Duodenal mucosa (tissue), 2 donors: ENCODE measurements around the gene AATF.

Experiments used
- H3K27ac ChIP-seq: one replicate; pipeline ENCODE4 v1.7.0; 2013; ENCODE audit warnings: low read depth, low read length
- H3K27me3 ChIP-seq, 2 donors: one replicate each; pipeline ENCODE4 v1.7.0; 2013; ENCODE audit warnings: low read length in 2 of 2, control low read depth in 1 of 2; ENCODE audit not compliant: insufficient read depth in 2 of 2, control insufficient read depth in 1 of 2
- H3K36me3 ChIP-seq, 2 donors: one replicate each; pipeline ENCODE4 v1.7.0; 2013; ENCODE audit warnings: low read length in 2 of 2, control low read depth in 1 of 2; ENCODE audit not compliant: insufficient read depth in 2 of 2, control insufficient read depth in 1 of 2
- H3K4me1 ChIP-seq, 2 donors: one replicate each; pipeline ENCODE4 v1.7.0; 2013; ENCODE audit warnings: low read length in 2 of 2, control low read depth in 1 of 2; ENCODE audit not compliant: insufficient read depth in 2 of 2, control insufficient read depth in 1 of 2
- H3K4me3 ChIP-seq, 2 donors: one replicate each; pipeline ENCODE4 v1.7.0; 2013; ENCODE audit warnings: low read length in 2 of 2, low read depth in 1 of 2
- H3K9ac ChIP-seq, 2 donors: one replicate each; pipeline ENCODE4 v1.7.0; 2013; ENCODE audit warnings: low read length in 2 of 2, low read depth in 1 of 2
- H3K9me3 ChIP-seq, 2 donors: one replicate each; pipeline ENCODE4 v1.7.0; 2013; ENCODE audit warnings: low read length in 2 of 2, control low read depth in 1 of 2; ENCODE audit not compliant: control insufficient read depth in 1 of 2

Gene AATF

GRCh38 chr17:36948717-36949460, at the start of gene AATF:
Gene AATF, plus strand, starts transcription at chr17:36948954. Its CDS starts 172 bp downstream, at chr17:36949126.
- Histone ChIP-seq H3K9ac (peak within 1 kb of the TSS; percentile 89 to 97), H3K4me1 (peaks cover 24 to 30% of the 10 kb centered on the region in 2 donors), H3K4me3 (peak within 1 kb of the TSS; percentile 72 to 74), H3K27me3 (peaks cover 40 to 43% of the 10 kb centered on the region in 2 donors), H3K36me3 (peaks cover 18 to 27% of the 10 kb centered on the region in 2 donors), H3K27ac (peak within 1 kb of the TSS; percentile 92), H3K9me3 (no peaks in the 10 kb centered on the region)

DNA sequence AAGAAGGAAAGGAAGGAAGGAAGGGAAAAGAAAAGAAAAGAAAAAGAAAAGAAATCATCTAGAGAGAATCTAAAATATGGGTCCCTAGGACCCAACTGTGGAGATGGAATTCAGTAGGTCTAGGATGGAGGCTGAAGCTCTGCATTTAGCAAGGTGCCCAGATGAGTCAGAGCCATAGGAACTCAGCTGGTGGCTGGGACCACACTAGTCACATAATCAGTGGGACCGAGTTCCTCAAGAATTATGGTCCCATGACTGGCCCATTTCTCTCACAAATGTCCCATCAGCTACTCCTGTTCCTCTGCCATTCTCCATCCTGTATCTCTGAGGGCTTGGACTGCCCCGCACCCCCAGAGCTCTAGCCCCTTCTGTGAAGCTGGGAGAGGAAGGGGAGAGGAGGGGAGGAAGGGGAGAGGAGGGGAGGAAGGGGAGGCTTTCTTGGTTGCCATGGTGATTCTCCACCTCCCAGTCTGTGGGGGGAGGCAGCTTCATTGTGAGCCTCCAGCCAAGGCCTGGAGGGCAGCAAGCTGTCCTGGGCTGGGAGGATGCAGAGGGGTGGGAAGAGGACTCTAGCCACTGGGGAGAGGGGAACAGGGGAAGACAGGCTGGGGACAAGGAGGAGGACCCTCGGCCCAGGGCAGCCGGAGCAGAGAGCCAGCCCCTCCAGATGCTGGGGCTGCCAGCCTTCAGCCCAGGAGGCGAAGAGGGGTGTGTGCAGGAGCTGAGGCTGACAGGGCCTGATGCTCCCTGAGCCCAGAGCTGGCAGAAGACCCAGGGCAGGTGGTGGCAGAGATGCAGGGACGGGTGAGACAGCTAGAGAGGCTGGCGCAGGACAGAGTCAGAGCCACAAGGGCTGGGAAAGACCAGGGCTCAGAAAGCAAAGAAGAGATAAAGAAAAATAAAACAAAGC, 49.2 kb upstream of the AATF start:
- H3K9ac ChIP-seq, result no peak overlapping the region
- H3K4me3 ChIP-seq, result no peak overlapping the region
- H3K27ac ChIP-seq, result no peak overlapping the region
- H3K9me3 ChIP-seq, result no peaks in the 10 kb centered on the region
- no peaks in the 10 kb centered on the region for H3K36me3 ChIP-seq
- H3K4me1 ChIP-seq, result no peaks in the 10 kb centered on the region
- no peaks in the 10 kb centered on the region for H3K27me3 ChIP-seq

DNA sequence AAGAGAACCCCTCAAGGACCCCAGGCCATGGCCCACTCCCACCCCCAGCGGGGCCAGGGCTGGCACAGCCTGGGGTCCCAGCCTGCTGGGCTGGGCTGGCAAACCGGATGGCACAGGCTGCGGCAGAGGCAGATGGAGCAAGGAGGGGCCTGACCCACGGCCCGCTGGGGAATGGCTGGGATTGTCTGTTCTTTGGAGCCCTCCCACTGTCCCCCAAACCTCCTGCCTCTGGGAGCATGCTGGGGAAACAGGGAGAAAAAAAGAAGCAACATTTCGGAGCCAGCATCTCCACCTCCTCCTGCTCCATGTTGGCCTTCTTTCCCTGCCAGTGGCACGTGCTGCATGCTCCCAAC, 48.6 kb upstream of the AATF start:
- Histone ChIP-seq H3K9me3 (no peaks in the 10 kb centered on the region), H3K9ac (no peak overlapping the region), H3K4me3 (no peak overlapping the region), H3K27me3 (no peaks in the 10 kb centered on the region), H3K4me1 (no peaks in the 10 kb centered on the region), H3K27ac (no peak overlapping the region), H3K36me3 (no peaks in the 10 kb centered on the region)

DNA sequence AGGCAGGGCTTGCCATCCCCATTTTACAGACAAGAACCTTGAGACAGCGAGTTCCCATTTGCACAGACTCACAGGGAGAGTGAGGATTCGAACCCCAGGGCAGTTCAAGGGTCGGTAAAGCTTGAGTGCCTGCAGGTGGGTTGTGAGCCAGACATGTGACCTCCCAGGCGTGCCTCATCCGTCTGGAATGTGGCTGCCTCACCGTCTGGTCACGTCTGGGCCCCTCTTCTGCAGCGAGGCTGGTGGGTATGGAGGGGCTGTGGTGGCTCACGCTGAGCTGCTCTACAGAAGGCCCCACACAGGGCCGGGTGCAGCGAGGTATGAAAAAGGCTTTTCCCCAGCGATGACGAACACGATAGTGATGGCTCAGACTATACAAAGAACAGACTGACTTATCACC, 47.2 kb upstream of the AATF start:
- Histone ChIP-seq H3K27me3 (no peaks in the 10 kb centered on the region), H3K36me3 (no peaks in the 10 kb centered on the region), H3K4me1 (no peaks in the 10 kb centered on the region), H3K9ac (no peak overlapping the region), H3K9me3 (no peaks in the 10 kb centered on the region), H3K27ac (no peak overlapping the region), H3K4me3 (no peak overlapping the region)

- no peak overlapping the region for H3K27ac ChIP-seq
- H3K27me3 ChIP-seq, result peaks cover 12 to 17% of the 10 kb centered on the region in 2 donors
- no peak overlapping the region for H3K9ac ChIP-seq
- H3K36me3 ChIP-seq, result no peaks in the 10 kb centered on the region
- H3K9me3 ChIP-seq, result no peaks in the 10 kb centered on the region
- H3K4me1 ChIP-seq, result no peaks in the 10 kb centered on the region
- H3K4me3 ChIP-seq, result no peak overlapping the region
Measured at GRCh38 chr17:36907407-36907806, 41.3 kb upstream of the AATF start.

GRCh38 chr17:36910513-36910912, 38.2 kb upstream of the AATF start:
- Histone ChIP-seq H3K36me3 (no peaks in the 10 kb centered on the region), H3K27ac (no peak overlapping the region), H3K9me3 (no peaks in the 10 kb centered on the region), H3K4me3 (no peak overlapping the region), H3K27me3 (peaks cover 17% of the 10 kb centered on the region in 2 donors), H3K4me1 (no peaks in the 10 kb centered on the region), H3K9ac (no peak overlapping the region)

- H3K9me3 ChIP-seq, result no peaks in the 10 kb centered on the region
- no peak overlapping the region for H3K27ac ChIP-seq
- no peaks in the 10 kb centered on the region for H3K4me1 ChIP-seq
- H3K4me3 ChIP-seq, result no peak overlapping the region
- no peaks in the 10 kb centered on the region for H3K36me3 ChIP-seq
- no peak overlapping the region for H3K9ac ChIP-seq
- H3K27me3 ChIP-seq, result peaks cover 17% of the 10 kb centered on the region in 2 donors
Measured at GRCh38 chr17:36911001-36911400, 37.8 kb upstream of the AATF start.

DNA sequence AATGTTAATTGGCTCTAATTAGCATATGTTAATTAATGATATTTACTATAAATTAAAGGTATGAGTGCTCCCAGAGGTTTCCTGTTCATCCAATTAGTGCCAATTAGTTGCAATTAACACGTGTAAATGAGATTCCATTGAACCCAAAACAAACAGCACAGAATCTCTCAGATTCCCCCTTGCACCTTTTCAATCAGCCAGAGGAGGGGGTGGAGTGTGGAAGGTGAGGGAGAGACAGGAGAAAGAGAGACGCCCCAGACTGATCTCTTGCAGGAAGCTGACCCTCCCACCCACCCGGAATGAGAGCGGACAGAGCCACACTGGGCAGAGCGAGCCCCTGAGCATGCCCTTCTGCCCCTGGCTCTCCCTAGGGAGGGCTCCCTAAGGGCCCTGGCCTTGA, 35.6 kb upstream of the AATF start:
- H3K4me1 ChIP-seq, result no peaks in the 10 kb centered on the region
- no peaks in the 10 kb centered on the region for H3K36me3 ChIP-seq
- H3K9ac ChIP-seq, result no peak overlapping the region
- H3K9me3 ChIP-seq, result no peaks in the 10 kb centered on the region
- peaks cover 12 to 17% of the 10 kb centered on the region in 2 donors for H3K27me3 ChIP-seq
- H3K27ac ChIP-seq, result no peak overlapping the region
- no peak overlapping the region for H3K4me3 ChIP-seq

- peaks cover 26 to 41% of the 10 kb centered on the region in 2 donors for H3K27me3 ChIP-seq
- no peaks in the 10 kb centered on the region for H3K4me1 ChIP-seq
- no peaks in the 10 kb centered on the region for H3K9me3 ChIP-seq
- no peak overlapping the region for H3K27ac ChIP-seq
- H3K36me3 ChIP-seq, result no peaks in the 10 kb centered on the region
- no peak overlapping the region for H3K9ac ChIP-seq
- no peak overlapping the region for H3K4me3 ChIP-seq
Measured at GRCh38 chr17:36918211-36918691, 30.5 kb upstream of the AATF start.

GRCh38 chr17:36919407-36919968, 29.3 kb upstream of the AATF start:
- Histone ChIP-seq H3K27ac (no peak overlapping the region), H3K4me1 (no peaks in the 10 kb centered on the region), H3K27me3 (peaks cover 26 to 41% of the 10 kb centered on the region in 2 donors), H3K9ac (no peak overlapping the region), H3K36me3 (no peaks in the 10 kb centered on the region), H3K9me3 (no peaks in the 10 kb centered on the region), H3K4me3 (no peak overlapping the region)
